ENCODE measurements around the gene IRAK2.
A peak's percentile ranks its signal among the peaks of the same experiment; 100 is the strongest.
"Not testable (repeated sequence)": the region's sequence is repeated elsewhere in the genome, so short reads cannot be mapped to it uniquely, and the experiment has no call there.

Gene IRAK2

GRCh38 chr3:10173095-10173925 lies 8.6 kb downstream of the IRAK2 start:
- no peak overlapping the region for H3K4me3 Mint-ChIP-seq
- peak overlapping the region; percentile 91 for H3K27ac Mint-ChIP-seq
- DNase-seq (no peak), ATAC-seq (replicated peaks) (peak in 1 of 2 donors; percentile 11)
- H3K4me1 Mint-ChIP-seq, result peaks cover 29 to 36% of the 10 kb centered on the region in 2 donors
- H3K36me3 Mint-ChIP-seq, result peaks cover 12 to 15% of the 10 kb centered on the region in 2 donors
- H3K27me3 Mint-ChIP-seq, result no peaks in the 10 kb centered on the region
- H3K9me3 Mint-ChIP-seq, result peaks cover 6 to 9% of the 10 kb centered on the region in 2 donors

DNA sequence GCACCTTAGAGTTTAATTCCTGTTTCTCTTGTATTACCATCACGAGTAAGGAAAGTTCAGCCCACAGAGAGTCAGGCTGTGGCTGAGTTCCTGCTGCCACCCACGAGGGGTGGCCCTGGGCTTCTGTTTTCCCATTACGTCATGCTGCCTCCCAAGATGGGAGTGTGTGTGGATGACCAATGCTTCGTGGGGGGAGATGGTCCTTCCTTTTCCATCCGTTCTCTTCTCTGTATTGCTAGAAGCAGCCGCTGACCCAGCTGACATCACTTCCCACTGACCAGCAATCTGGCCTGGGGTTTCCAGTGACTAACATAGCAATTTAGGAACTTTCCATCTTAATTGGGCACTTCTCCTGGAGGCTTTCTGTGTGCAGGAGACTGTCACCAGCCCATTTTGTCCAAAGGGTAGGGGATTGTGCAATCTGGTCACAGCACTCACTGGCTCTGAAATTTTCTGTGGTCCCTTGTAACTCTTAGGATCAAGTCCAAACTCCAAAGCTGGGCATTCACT lies 9.3 kb downstream of the IRAK2 start:
- no peaks in the 10 kb centered on the region for H3K27me3 Mint-ChIP-seq
- peak overlapping the region; percentile 91 for H3K27ac Mint-ChIP-seq
- peaks cover under 1 to 3% of the 10 kb centered on the region in 2 donors for H3K9me3 Mint-ChIP-seq
- peak; percentile 46 for DNase-seq
- H3K4me1 Mint-ChIP-seq, result peaks cover 24 to 33% of the 10 kb centered on the region in 2 donors
- peaks cover 6 to 8% of the 10 kb centered on the region in 2 donors for H3K36me3 Mint-ChIP-seq
- ATAC-seq (replicated peaks), result peak; percentile 85 to 87
- H3K4me3 Mint-ChIP-seq, result no peak overlapping the region

GRCh38 chr3:10175334-10175733 lies 10.6 kb downstream of the IRAK2 start:
- not testable (repeated sequence) for DNase-seq; H3K4me3 Mint-ChIP-seq; H3K27ac Mint-ChIP-seq; H3K9me3 Mint-ChIP-seq; H3K27me3 Mint-ChIP-seq; ATAC-seq (replicated peaks)
- peaks cover 15 to 16% of the 10 kb centered on the region in 2 donors for H3K36me3 Mint-ChIP-seq
- peaks cover 29 to 40% of the 10 kb centered on the region in 2 donors for H3K4me1 Mint-ChIP-seq

- H3K4me3 Mint-ChIP-seq; H3K9me3 Mint-ChIP-seq; H3K27me3 Mint-ChIP-seq; DNase-seq; ATAC-seq (replicated peaks): not testable (repeated sequence)
- peak overlapping the region; percentile 25 for H3K27ac Mint-ChIP-seq
- H3K36me3 Mint-ChIP-seq, result peaks cover 15 to 18% of the 10 kb centered on the region in 2 donors
- H3K4me1 Mint-ChIP-seq, result peaks cover 27 to 40% of the 10 kb centered on the region in 2 donors
These were observed 11.4 kb downstream of the IRAK2 start for GRCh38 chr3:10176150-10176549.

GRCh38 chr3:10177737-10178136 lies 13.0 kb downstream of the IRAK2 start:
- peaks cover 15 to 18% of the 10 kb centered on the region in 2 donors for H3K36me3 Mint-ChIP-seq

GRCh38 chr3:10178892-10179291 lies 14.2 kb downstream of the IRAK2 start:
- peaks cover 30 to 53% of the 10 kb centered on the region in 2 donors for H3K4me1 Mint-ChIP-seq
- ATAC-seq (replicated peaks) (no peak), DNase-seq (no peak)
- H3K9me3 Mint-ChIP-seq, result peaks cover 0 to 2% of the 10 kb centered on the region in 2 donors
- H3K36me3 Mint-ChIP-seq, result peaks cover 15 to 21% of the 10 kb centered on the region in 2 donors
- no peak overlapping the region for H3K4me3 Mint-ChIP-seq
- H3K27me3 Mint-ChIP-seq, result no peaks in the 10 kb centered on the region
- H3K27ac Mint-ChIP-seq, result no peak overlapping the region

More at GRCh38 chr3:10177737-10178136, 13.0 kb downstream of the IRAK2 start:
- ATAC-seq (replicated peaks) (no peak), DNase-seq (no peak)
- no peak overlapping the region for H3K4me3 Mint-ChIP-seq
- peaks cover 32 to 51% of the 10 kb centered on the region in 2 donors for H3K4me1 Mint-ChIP-seq
- peaks cover 0 to 2% of the 10 kb centered on the region in 2 donors for H3K9me3 Mint-ChIP-seq
- no peaks in the 10 kb centered on the region for H3K27me3 Mint-ChIP-seq
- H3K27ac Mint-ChIP-seq, result no peak overlapping the region

DNA sequence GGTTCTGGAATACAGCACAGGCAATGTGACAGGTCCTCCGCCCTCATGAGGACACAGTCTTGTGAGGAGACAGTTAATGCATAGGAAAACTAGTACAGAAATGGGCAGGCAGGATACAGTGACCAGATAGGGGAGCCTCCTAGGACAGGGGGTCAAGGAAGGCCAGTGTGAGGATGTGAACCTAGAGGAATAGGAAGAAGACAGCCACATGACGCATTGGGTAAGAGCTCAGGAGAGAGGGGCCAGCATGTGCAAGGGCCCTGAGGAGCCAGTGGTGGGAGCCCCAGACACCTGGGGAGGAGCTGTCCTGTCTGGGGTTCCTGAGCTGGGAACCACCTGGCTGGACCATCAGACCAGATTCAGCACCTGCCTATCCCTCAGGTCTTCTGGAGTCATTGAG lies 15.6 kb downstream of the IRAK2 start:
- peaks cover 0 to 2% of the 10 kb centered on the region in 2 donors for H3K9me3 Mint-ChIP-seq
- DNase-seq (no peak), ATAC-seq (replicated peaks) (no peak)
- H3K27ac Mint-ChIP-seq, result peak overlapping the region; percentile 43
- H3K27me3 Mint-ChIP-seq, result no peaks in the 10 kb centered on the region
- peak overlapping the region in 1 of 2 donors; percentile 23 for H3K4me3 Mint-ChIP-seq
- peaks cover 28 to 56% of the 10 kb centered on the region in 2 donors for H3K4me1 Mint-ChIP-seq
- peaks cover 15 to 24% of the 10 kb centered on the region in 2 donors for H3K36me3 Mint-ChIP-seq

- peak overlapping the region; percentile 17 to 23 for H3K4me3 Mint-ChIP-seq
- H3K36me3 Mint-ChIP-seq, result peaks cover 15 to 24% of the 10 kb centered on the region in 2 donors
- no peaks in the 10 kb centered on the region for H3K27me3 Mint-ChIP-seq
- no peak for DNase-seq
- ATAC-seq (replicated peaks), result no peak
- H3K27ac Mint-ChIP-seq, result peak overlapping the region; percentile 92
- H3K4me1 Mint-ChIP-seq, result peaks cover 28 to 59% of the 10 kb centered on the region in 2 donors
- H3K9me3 Mint-ChIP-seq, result peaks cover 0 to 2% of the 10 kb centered on the region in 2 donors
These were observed 16.1 kb downstream of the IRAK2 start for GRCh38 chr3:10180738-10181295.

GRCh38 chr3:10182950-10183349 lies 18.2 kb downstream of the IRAK2 start:
- Mint-ChIP-seq H3K27me3 (no peaks in the 10 kb centered on the region), H3K4me3 (no peak overlapping the region)
- ATAC-seq (replicated peaks), result no peak

DNA sequence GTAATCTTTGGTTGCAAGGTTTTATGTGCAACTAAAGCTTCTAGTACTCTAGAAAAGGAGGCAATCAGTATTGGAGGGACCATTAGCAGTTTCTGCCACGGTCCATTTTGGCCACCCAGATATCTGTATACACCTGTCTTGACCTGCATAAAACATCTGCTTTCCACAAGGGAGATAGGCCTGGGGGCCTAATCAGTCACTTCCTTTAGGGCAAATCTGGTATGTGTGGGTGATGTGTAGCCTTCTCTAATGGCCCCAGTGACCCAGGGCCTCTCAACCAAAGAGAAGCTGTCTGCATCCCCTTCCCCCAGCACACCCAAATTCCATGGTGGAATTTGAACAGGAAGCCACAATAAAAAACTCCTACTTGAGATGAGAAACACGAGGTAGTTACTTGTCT lies 19.5 kb downstream of the IRAK2 start:
- H3K27me3 Mint-ChIP-seq, result no peaks in the 10 kb centered on the region
- peak overlapping the region; percentile 69 for H3K27ac Mint-ChIP-seq
- H3K4me1 Mint-ChIP-seq, result peaks cover 43 to 81% of the 10 kb centered on the region in 2 donors
- peaks cover 16 to 25% of the 10 kb centered on the region in 2 donors for H3K36me3 Mint-ChIP-seq
- DNase-seq, result no peak
- no peak for ATAC-seq (replicated peaks)
- H3K4me3 Mint-ChIP-seq, result no peak overlapping the region
- no peaks in the 10 kb centered on the region for H3K9me3 Mint-ChIP-seq

More at GRCh38 chr3:10182950-10183349, 18.2 kb downstream of the IRAK2 start:
- H3K9me3 Mint-ChIP-seq, result no peaks in the 10 kb centered on the region
- H3K36me3 Mint-ChIP-seq, result peaks cover 15 to 21% of the 10 kb centered on the region in 2 donors
- H3K4me1 Mint-ChIP-seq, result peaks cover 35 to 76% of the 10 kb centered on the region in 2 donors
- no peak for DNase-seq
- H3K27ac Mint-ChIP-seq, result no peak overlapping the region

GRCh38 chr3:10185804-10186762 lies 21.4 kb downstream of the IRAK2 start:
- peaks cover 41 to 74% of the 10 kb centered on the region in 2 donors for H3K4me1 Mint-ChIP-seq
- H3K27ac Mint-ChIP-seq, result peak overlapping the region; percentile 57
- no peaks in the 10 kb centered on the region for H3K27me3 Mint-ChIP-seq
- H3K9me3 Mint-ChIP-seq, result no peaks in the 10 kb centered on the region
- H3K4me3 Mint-ChIP-seq, result no peak overlapping the region
- DNase-seq, result no peak
- H3K36me3 Mint-ChIP-seq, result peaks cover 6 to 18% of the 10 kb centered on the region in 2 donors
- no peak for ATAC-seq (replicated peaks)

DNA sequence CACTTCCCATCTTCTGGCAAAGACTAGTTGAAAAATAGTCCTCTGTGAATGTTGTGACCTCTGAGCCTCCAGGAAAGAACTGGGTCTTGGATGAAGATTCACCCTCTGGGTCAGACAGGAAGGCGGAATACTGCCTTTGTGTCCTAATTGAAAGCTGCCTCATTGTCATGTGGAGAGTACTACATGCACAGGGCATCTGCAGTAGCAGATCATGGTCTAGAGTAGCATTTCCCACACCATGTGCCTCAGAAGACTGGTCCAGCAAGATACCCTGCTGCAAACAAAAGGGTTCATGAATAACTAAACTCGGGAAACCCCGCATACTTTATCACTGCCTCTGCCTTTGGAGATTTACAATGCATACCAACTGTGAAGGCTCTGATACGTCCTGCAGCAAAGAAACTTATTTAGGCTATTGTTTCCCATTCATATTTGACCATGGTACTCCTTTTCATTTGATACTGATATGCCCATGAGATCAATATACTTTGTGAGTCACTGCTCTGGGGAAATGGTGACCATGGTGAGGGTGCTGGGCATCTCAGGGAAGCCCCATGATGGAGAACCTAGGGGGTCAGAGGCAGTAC lies 22.7 kb downstream of the IRAK2 start:
- peaks cover 6 to 18% of the 10 kb centered on the region in 2 donors for H3K36me3 Mint-ChIP-seq
- H3K4me3 Mint-ChIP-seq, result no peak overlapping the region
- no peaks in the 10 kb centered on the region for H3K27me3 Mint-ChIP-seq
- peaks cover 46 to 77% of the 10 kb centered on the region in 2 donors for H3K4me1 Mint-ChIP-seq
- no peak overlapping the region for H3K27ac Mint-ChIP-seq
- no peaks in the 10 kb centered on the region for H3K9me3 Mint-ChIP-seq
- DNase-seq (no peak), ATAC-seq (replicated peaks) (no peak)

- no peak overlapping the region for H3K4me3 Mint-ChIP-seq
- no peak for ATAC-seq (replicated peaks)
- peaks cover 6 to 18% of the 10 kb centered on the region in 2 donors for H3K36me3 Mint-ChIP-seq
- no peak for DNase-seq
- H3K27ac Mint-ChIP-seq, result no peak overlapping the region
- no peaks in the 10 kb centered on the region for H3K9me3 Mint-ChIP-seq
- peaks cover 50 to 77% of the 10 kb centered on the region in 2 donors for H3K4me1 Mint-ChIP-seq
- no peaks in the 10 kb centered on the region for H3K27me3 Mint-ChIP-seq
These were observed 23.2 kb downstream of the IRAK2 start for GRCh38 chr3:10187944-10188343.

Measured in stimulated activated naive B cell treated with anti-CD40 and anti-IgM and Interleukin-4, amounts not matched to agents 10 μg/mL and 1 μg/mL and 100 μg/mL, for 72 hours (primary cell).